HEK293T (cell line): Measurements from ENCODE around the gene TMEM151A.

Experiments used
- CTCF ChIA-PET: fragments of 350-600 bp; formaldehyde crosslinking; extraction: SDS; loops from one replicate; lab custom pipeline; 2021; ENCODE audit warnings: antibody characterized with exemption, inconsistent platforms; lab: Yijun Ruan, JAX
- POLR2A ChIA-PET: fragments of 350-600 bp; formaldehyde crosslinking; extraction: SDS; loops from one replicate; lab custom pipeline; 2020; ENCODE audit warnings: antibody characterized with exemption, inconsistent platforms; lab: Yijun Ruan, JAX
- DNase-seq: peaks from one replicate; pipeline ENCODE4 v3.0.0; 2012; ENCODE audit warnings: mixed read lengths; ENCODE audit errors: extremely low spot score
- ARNT ChIP-seq: fragments of 450-650 bp; IDR thresholded peaks from 2 replicates; pipeline ENCODE4 v1.6.1; 2017; ENCODE audit warnings: mild to moderate bottlenecking
- BHLHE40 ChIP-seq: fragments of 450-650 bp; IDR thresholded peaks from 2 replicates; pipeline ENCODE4 v1.6.1; 2016; ENCODE audit warnings: mild to moderate bottlenecking, moderate library complexity, borderline replicate concordance
- CTBP1 ChIP-seq: fragments of 450-650 bp; IDR thresholded peaks from 2 replicates; pipeline ENCODE4 v1.6.1; 2016; ENCODE audit warnings: borderline replicate concordance
- ELF4 ChIP-seq: fragments of 450-650 bp; IDR thresholded peaks from 2 replicates; pipeline ENCODE4 v1.6.1; 2017; ENCODE audit warnings: antibody characterized with exemption
- FOXA1 ChIP-seq: fragments of 450-650 bp; IDR thresholded peaks from 2 replicates; pipeline ENCODE4 v1.6.1; 2016; ENCODE audit warnings: mild to moderate bottlenecking
- FOXK2 ChIP-seq: fragments of 450-650 bp; IDR thresholded peaks from 2 replicates; pipeline ENCODE4 v1.6.1; 2016; ENCODE audit warnings: mild to moderate bottlenecking
- FOXM1 ChIP-seq: fragments of 450-650 bp; IDR thresholded peaks from 2 replicates; pipeline ENCODE4 v1.6.1; 2017; ENCODE audit warnings: mild to moderate bottlenecking, borderline replicate concordance
- HDGF ChIP-seq: fragments of 450-650 bp; IDR thresholded peaks from 2 replicates; pipeline ENCODE4 v1.6.1; 2017; ENCODE audit warnings: antibody characterized with exemption, borderline replicate concordance
- L3MBTL2 ChIP-seq: fragments of 450-650 bp; conservative IDR thresholded peaks from 2 replicates; pipeline ENCODE4 v1.6.1; 2016; ENCODE audit warnings: mild to moderate bottlenecking
- LEF1 ChIP-seq: fragments of 450-650 bp; IDR thresholded peaks from 2 replicates; pipeline ENCODE4 v1.6.1; 2017; ENCODE audit warnings: mild to moderate bottlenecking, borderline replicate concordance
- NFRKB ChIP-seq: fragments of 450-650 bp; IDR thresholded peaks from 2 replicates; pipeline ENCODE4 v1.6.1; 2016; ENCODE audit warnings: mild to moderate bottlenecking, moderate library complexity
- PKNOX1 ChIP-seq: fragments of 450-650 bp; IDR thresholded peaks from 2 replicates; pipeline ENCODE4 v1.6.1; 2016
- SP1 ChIP-seq: fragments of 450-650 bp; IDR thresholded peaks from 2 replicates; pipeline ENCODE4 v1.6.1; 2017
- SUZ12 ChIP-seq: fragments of 450-650 bp; IDR thresholded peaks from 2 replicates; pipeline ENCODE4 v1.6.1; 2016; ENCODE audit warnings: mild to moderate bottlenecking
- TARDBP ChIP-seq: fragments of 450-650 bp; IDR thresholded peaks from 2 replicates; pipeline ENCODE4 v1.6.1; 2016
- ZNF384 ChIP-seq: fragments of 450-650 bp; IDR thresholded peaks from 2 replicates; pipeline ENCODE4 v1.6.1; 2016

The TMEM151A gene

GRCh38 chr11:66313321-66314185 lies 21.9 kb downstream of the TMEM151A start:
- CTCF ChIA-PET = interaction anchor here (0.6 to 3.9 kb wide), 8 partner anchors 8 to 72 kb away, joined by 3 to 31 read pairs (median 14); partner anchors contain the start of gene RIN1
- TF ChIP-seq PKNOX1 = no peak
- no peak for TF ChIP-seq CTBP1
- no peak for TF ChIP-seq ELF4
- TF ChIP-seq ARNT = no peak
- TF ChIP-seq SP1 = no peak
- TF ChIP-seq TARDBP = no peak
- no peak for TF ChIP-seq L3MBTL2
- no peak for TF ChIP-seq BHLHE40
- no peak for TF ChIP-seq SUZ12
- no peak for TF ChIP-seq LEF1
- TF ChIP-seq FOXK2 = no peak
- no peak for TF ChIP-seq ZNF384
- TF ChIP-seq NFRKB = no peak
- TF ChIP-seq HDGF = no peak
- TF ChIP-seq FOXM1 = no peak
- no peak for TF ChIP-seq FOXA1
- DNase-seq = no peak
- POLR2A ChIA-PET = interaction anchor here (1.1 to 3.2 kb wide), 5 partner anchors 9 to 32 kb away, joined by 4 to 36 read pairs (median 5); partner anchors contain the start of genes B4GAT1, BRMS1, TMEM151A and YIF1A

- ChIA-PET CTCF (interaction anchor here (3.5 to 3.9 kb wide), 2 partner anchors 21 to 71 kb away, joined by 21 to 31 read pairs; partner anchors contain the start of gene RIN1), POLR2A (interaction anchor here (1.4 kb wide), 1 partner anchor 28 kb away, joined by 4 read pairs; no protein-coding TSS in a partner anchor)
- TF ChIP-seq ZNF384 (no peak), LEF1 (no peak), FOXM1 (no peak), TARDBP (no peak), ARNT (no peak), L3MBTL2 (no peak), SP1 (no peak), FOXA1 (no peak), FOXK2 (no peak), CTBP1 (no peak), ELF4 (no peak), NFRKB (no peak)
- no peak for DNase-seq
These were observed 22.4 kb downstream of the TMEM151A start for GRCh38 chr11:66314186-66314501.

GRCh38 chr11:66314561-66315497 lies 23.1 kb downstream of the TMEM151A start:
- ChIA-PET CTCF (interaction anchor here (3.9 kb wide), 1 partner anchor 21 kb away, joined by 21 read pairs; the partner anchor contains the start of gene RIN1), POLR2A (interaction anchor here (0.7 to 1.5 kb wide), 3 partner anchors 19 to 29 kb away, joined by 3 to 6 read pairs (median 4); partner anchors contain the start of gene YIF1A)
- TF ChIP-seq PKNOX1 (no peak), SUZ12 (no peak), ZNF384 (no peak), BHLHE40 (no peak), NFRKB (no peak), CTBP1 (no peak), FOXA1 (no peak), HDGF (no peak), L3MBTL2 (no peak), FOXK2 (no peak), LEF1 (no peak), SP1 (no peak), ARNT (no peak)
- DNase-seq = no peak

- TF ChIP-seq SP1 (no peak), ARNT (no peak), NFRKB (no peak), HDGF (no peak), L3MBTL2 (no peak)
- no peak for DNase-seq
- ChIA-PET POLR2A (interaction anchor here (0.7 to 1.5 kb wide), 2 partner anchors 18 to 26 kb away, joined by 3 to 6 read pairs; partner anchors contain the start of gene YIF1A), CTCF (no interaction called here)
These were observed 23.8 kb downstream of the TMEM151A start for GRCh38 chr11:66315498-66315885.

GRCh38 chr11:66315921-66316811 lies 24.5 kb downstream of the TMEM151A start:
- DNase-seq = no peak
- POLR2A ChIA-PET = interaction anchor here (0.7 to 1.5 kb wide), 2 partner anchors 17 to 27 kb away, joined by 3 to 6 read pairs; partner anchors contain the start of gene YIF1A
- TF ChIP-seq ELF4 = no peak
- TF ChIP-seq NFRKB = no peak
- no peak for TF ChIP-seq CTBP1
- no peak for TF ChIP-seq LEF1
- TF ChIP-seq SUZ12 = no peak
- no peak for TF ChIP-seq HDGF
- no peak for TF ChIP-seq ZNF384
- no peak for TF ChIP-seq FOXA1
- TF ChIP-seq SP1 = no peak
- TF ChIP-seq PKNOX1 = no peak
- CTCF ChIA-PET = no interaction called here
